HCT116 (cell line): ENCODE measurements around the gene TAF1D. TPM values are rescaled to one million over a fixed set of nuclear protein-coding genes. Genes with fewer than 3 reads are reported as not detected.

ENCODE experiments used
- ATAC-seq: fragments of 200-7000 bp; cut with Tn5 transposase; 2 replicates; pipeline ENCODE4 v1.9.1; 2020; ENCODE audit warnings: mild to moderate bottlenecking, moderate library complexity
- BruUV-seq: library from RNA; stranded (reverse); fragments of 400-500 nt; replicated peaks from 2 replicates; lab custom pipeline; 2021; lab: Mats Ljungman, UMichigan
- CTCF ChIA-PET: fragments of 300-600 bp; sonication (Branson Sonifier 250); formaldehyde crosslinking; loops from one replicate; lab custom pipeline; 2021; ENCODE audit warnings: antibody characterized with exemption; lab: Charles Lee
- POLR2A ChIA-PET: fragments of 300-600, 350-600 bp; sonication (Branson Sonifier 250); formaldehyde crosslinking; loops from one replicate; lab custom pipeline; 2021; ENCODE audit warnings: antibody characterized with exemption; lab: Charles Lee
- RAD21 ChIA-PET, 2 experiments: fragments of 300-600 bp; sonication (Branson Sonifier 250); formaldehyde crosslinking; loops; one replicate each; lab custom pipeline; 2023; ENCODE audit warnings: low total read pairs in 2 of 2; ENCODE audit not compliant: uncharacterized antibody in 2 of 2, unreplicated experiment in 2 of 2, low non-redundant PET in 1 of 2; lab: Charles Lee
- DNase-seq: peaks from one replicate; pipeline ENCODE4 v3.0.0-alpha.2; 2010; ENCODE audit warnings: low read depth, low spot score
- H2AFZ ChIP-seq: fragments of 200-600 bp; shearing (Covaris generic), sonication (generic); 2 replicates; pipeline ENCODE4 v1.6.1; 2017; ENCODE audit warnings: low read depth, mixed run types, mixed read lengths, antibody characterized with exemption, low read length; ENCODE audit not compliant: poor library complexity, severe bottlenecking
- H3K27ac ChIP-seq: 2 replicates; pipeline ENCODE4 v1.5.1; 2012; ENCODE audit warnings: low read depth, low read length
- H3K27me3 ChIP-seq: fragments of 200-600 bp; sonication (generic); 2 replicates; pipeline ENCODE4 v1.6.1; 2016; ENCODE audit warnings: mixed run types, low read length, mixed read lengths; ENCODE audit not compliant: insufficient read depth
- H3K36me3 ChIP-seq, 2 experiments: fragments of 200-500 bp in 1 of 2; fragments of 200-600 bp in 1 of 2; sonication (Bioruptor generic) in 1 of 2; sonication (generic) in 1 of 2; 2 replicates each; pipeline versions ENCODE4 v1.5.1 to v1.6.1; 2014 to 2016; ENCODE audit warnings: low read length in 2 of 2, inconsistent platforms in 1 of 2, mixed read lengths in 1 of 2, mixed run types in 1 of 2; ENCODE audit not compliant: insufficient read depth in 2 of 2, control insufficient read depth in 1 of 2
- H3K4me1 ChIP-seq, 2 experiments: fragments of 200-600 bp in 1 of 2; sonication (generic) in 1 of 2; 2 replicates each; pipeline versions ENCODE4 v1.5.1 to v1.6.1; 2012 to 2017; ENCODE audit warnings: low read length in 2 of 2, inconsistent platforms in 1 of 2, mild to moderate bottlenecking in 1 of 2, mixed read lengths in 1 of 2, mixed run types in 1 of 2, moderate library complexity in 1 of 2; ENCODE audit not compliant: insufficient read depth in 2 of 2, control insufficient read depth in 1 of 2
- H3K4me2 ChIP-seq: fragments of 200-600 bp; sonication (generic); 2 replicates; pipeline ENCODE4 v1.6.1; 2017; ENCODE audit warnings: mixed run types, low read length, mixed read lengths
- H3K4me3 ChIP-seq, 2 experiments: fragments of 200-600 bp in 1 of 2; sonication (generic) in 1 of 2; replicated peaks in 1 of 2; 2 replicates each; pipeline ENCODE4 v1.5.1; 2011 to 2016; ENCODE audit warnings: low read length in 2 of 2, control low read depth in 1 of 2, low read depth in 1 of 2, mild to moderate bottlenecking in 1 of 2, mixed read lengths in 1 of 2, mixed run types in 1 of 2
- H3K79me2 ChIP-seq: fragments of 200-600 bp; sonication (generic); 2 replicates; pipeline ENCODE4 v1.6.1; 2017; ENCODE audit warnings: mild to moderate bottlenecking, mixed run types, low read length, moderate library complexity, mixed read lengths; ENCODE audit not compliant: insufficient read depth
- H3K9ac ChIP-seq: fragments of 200-600 bp; sonication (generic); 2 replicates; pipeline ENCODE4 v1.6.1; 2016; ENCODE audit warnings: low read length, mixed read lengths
- H3K9me2 ChIP-seq: fragments of 200-600 bp; sonication (generic), shearing (Covaris generic); 2 replicates; pipeline ENCODE4 v1.6.1; 2017; ENCODE audit warnings: mixed run types, mild to moderate bottlenecking, moderate library complexity; ENCODE audit not compliant: insufficient read depth
- H3K9me3 ChIP-seq, 2 experiments: fragments of 200-500 bp in 1 of 2; fragments of 200-600 bp in 1 of 2; sonication (Bioruptor generic) in 1 of 2; sonication (generic) in 1 of 2; 2 replicates each; pipeline ENCODE4 v1.6.1; 2014 to 2017; ENCODE audit warnings: low read length in 2 of 2, mixed read lengths in 2 of 2, inconsistent platforms in 1 of 2, low read depth in 1 of 2, mild to moderate bottlenecking in 1 of 2, mixed run types in 1 of 2, moderate library complexity in 1 of 2; ENCODE audit not compliant: control insufficient read depth in 1 of 2, insufficient read depth in 1 of 2
- H4K20me1 ChIP-seq: fragments of 200-600 bp; sonication (generic), shearing (Covaris generic); 2 replicates; pipeline ENCODE4 v1.6.1; 2017; ENCODE audit warnings: mixed run types, mild to moderate bottlenecking, moderate library complexity; ENCODE audit not compliant: insufficient read depth
- CBX3 ChIP-seq: IDR thresholded peaks from 2 replicates; pipeline ENCODE4 v1.6.1; 2012; ENCODE audit warnings: low read depth
- CTCF ChIP-seq, 3 experiments: fragments of 200-600 bp in 1 of 3; sonication (generic) in 1 of 3; IDR thresholded peaks in 2 of 3; conservative IDR thresholded peaks in 1 of 3; 2 replicates each; pipeline ENCODE4 v1.5.1; 2012 to 2017; ENCODE audit warnings: low read depth in 2 of 3, low read length in 2 of 3, antibody characterized with exemption in 1 of 3, borderline replicate concordance in 1 of 3, control low read depth in 1 of 3, mild to moderate bottlenecking in 1 of 3, mixed read lengths in 1 of 3, mixed run types in 1 of 3, moderate library complexity in 1 of 3; ENCODE audit not compliant: insufficient read depth in 1 of 3
- ELF1 ChIP-seq: IDR thresholded peaks from 2 replicates; pipeline ENCODE4 v1.6.1; 2012; ENCODE audit warnings: low read depth, borderline replicate concordance
- REST ChIP-seq: IDR thresholded peaks from 2 replicates; pipeline ENCODE4 v1.6.1; 2012; ENCODE audit warnings: low read depth
- ZBTB33 ChIP-seq: IDR thresholded peaks from 2 replicates; pipeline ENCODE4 v1.6.1; 2011; ENCODE audit warnings: mild to moderate bottlenecking, low read length, moderate library complexity; ENCODE audit not compliant: insufficient replicate concordance; ENCODE audit errors: extremely low read depth
- intact Hi-C: fragments of 100-400 bp; cut with micrococcal nuclease; formaldehyde crosslinking; loops from 2 replicates; pipeline ENCODE4 v1.10.0; 2022
- total RNA-seq: library from RNA; stranded (reverse); gene quantifications from one replicate; pipeline ENCODE4 v1.2.1, GENCODE V29; 2021; ENCODE audit not compliant: unreplicated experiment

The TAF1D gene
- total RNA-seq, 1 experiment from 2014 or later: 267 TPM

- TF ChIP-seq REST: no peak
- no peak for TF ChIP-seq CBX3
These were observed 30.8 kb upstream of the TAF1D start (continued) for GRCh38 chr11:93772123-93772522.

- ATAC-seq: no peak
- CTCF ChIA-PET: no interaction called here
- Histone ChIP-seq H3K79me2 (no peaks in the 10 kb centered on the region), H3K9me2 (no peaks in the 10 kb centered on the region), H3K9me3 (no peaks in the 10 kb centered on the region), H3K27me3 (no peaks in the 10 kb centered on the region), H3K9ac (no peak overlapping the region), H4K20me1 (no peaks in the 10 kb centered on the region), H2AFZ (no peak overlapping the region), H3K36me3 (no peaks in the 10 kb centered on the region), H3K4me2 (no peak overlapping the region), H3K27ac (no peak overlapping the region), H3K4me1 (no peaks in the 10 kb centered on the region), H3K4me3 (no peak overlapping the region)
- no peak for DNase-seq
- intact Hi-C loops: no loop called here
- RAD21 ChIA-PET: no interaction called here
- POLR2A ChIA-PET: interaction anchor here (2.1 kb wide), 1 partner anchor 29 kb away, joined by 7 read pairs; the partner anchor contains the start of genes C11orf54 and TAF1D
- TF ChIP-seq ELF1 (no peak), ZBTB33 (no peak), CTCF (IDR thresholded peaks at IDR 0.05 in 2 of 3, conservative IDR thresholded peaks at IDR 0.05 in 1 of 3; ENCODE audit: borderline replicate concordance in 1 of 3, insufficient read depth in 1 of 3, low read depth in 2 of 3, low read length in 2 of 3) (no peak)
- no TSS peak for BruUV-seq
These were observed 28.9 kb upstream of the TAF1D start for GRCh38 chr11:93770160-93770559.
